Heart left ventricle (tissue), 16 donors: ENCODE data around the gene CTNS. TPM values are rescaled to one million over a fixed set of nuclear protein-coding genes. Genes with fewer than 3 reads are reported as not detected.

Experiments
- ATAC-seq, 4 donors: fragments of 200-7000 bp; cut with Tn5 transposase; one replicate each; pipeline ENCODE4 v1.9.1; 2020 to 2022; ENCODE audit warnings: moderate library complexity in 4 of 4, mild to moderate bottlenecking in 3 of 4, moderate number of reproducible peaks in 1 of 4
- DNase-seq, 5 donors: peaks; one replicate each; pipeline ENCODE4 v3.0.0-alpha.2; 2020
- H3K27ac ChIP-seq, 12 donors: fragments of 200-600 bp; sonication (generic) in 4 of 12; one replicate each; pipeline versions ENCODE4 v1.5.0 to v1.8.0; 2016 to 2022; ENCODE audit warnings: mild to moderate bottlenecking in 2 of 12
- H3K27me3 ChIP-seq, 9 donors: fragments of 200-600 bp; sonication (generic) in 2 of 9; one replicate each; pipeline versions ENCODE4 v1.5.1 to v1.8.0; 2016 to 2022; ENCODE audit warnings: mild to moderate bottlenecking in 3 of 9
- H3K36me3 ChIP-seq, 9 donors: fragments of 200-600 bp; sonication (generic) in 2 of 9; one replicate each; pipeline versions ENCODE4 v1.5.0 to v1.8.0; 2018 to 2022; ENCODE audit warnings: mild to moderate bottlenecking in 2 of 9
- H3K4me1 ChIP-seq, 12 donors: fragments of 200-600 bp; sonication (generic) in 4 of 12; one replicate each; pipeline versions ENCODE4 v1.5.0 to v1.8.0; 2016 to 2022; ENCODE audit warnings: mild to moderate bottlenecking in 3 of 12
- H3K4me3 ChIP-seq, 12 donors: fragments of 200-600 bp; sonication (generic) in 4 of 12; one replicate each; pipeline versions ENCODE4 v1.5.0 to v1.8.0; 2017 to 2022; ENCODE audit warnings: mild to moderate bottlenecking in 9 of 12, moderate library complexity in 4 of 12
- H3K9me3 ChIP-seq, 12 donors: fragments of 200-600 bp; sonication (generic) in 4 of 12; one replicate each; pipeline versions ENCODE4 v1.5.0 to v1.8.0; 2016 to 2022; ENCODE audit warnings: mild to moderate bottlenecking in 1 of 12
- CTCF ChIP-seq, 12 donors: fragments of 200-600 bp; sonication (generic) in 4 of 12; IDR thresholded peaks; one replicate each; pipeline versions ENCODE4 v1.5.0 to v1.8.0; 2018 to 2022; ENCODE audit warnings: antibody characterized with exemption in 12 of 12, mild to moderate bottlenecking in 5 of 12
- POLR2A ChIP-seq, 2 donors: fragments of 450-650 bp; IDR thresholded peaks; one replicate each; pipeline ENCODE4 v1.6.1; 2017; ENCODE audit warnings: antibody characterized with exemption in 2 of 2, mild to moderate bottlenecking in 2 of 2, moderate library complexity in 2 of 2
- WGBS, 4 donors: extraction: QIAGEN DNeasy Blood & Tissue Kit in 2 of 4; methylation state at CpG; one replicate each; pipeline versions ENCODE4 v1.1.5 to v1.1.7; 2013 to 2018; 5-methylcytosine and 5-hydroxymethylcytosine counted together
- intact Hi-C, 10 donors: fragments of 100-400 bp; cut with DNase I; formaldehyde crosslinking; loops; one replicate each; pipeline versions ENCODE4 v1.11.1 to v1.14.2; 2022
- polyA plus RNA-seq, 2 donors: library from polyadenylated mRNA; stranded (reverse); fragments of 200-250 nt; gene quantifications; one replicate each; pipeline ENCODE4 v1.2.3, GENCODE V29; 2013
- total RNA-seq, 9 donors: library from RNA; depleted of rRNA in 2 of 9; stranded (reverse); fragments of >200 nt in 2 of 9; fragmentation: NEBNext Ultra II Directional in 3 of 9; extraction: Animal tissue kit (Norgen Biotek cat#: 25700) in 3 of 9; gene quantifications; one replicate each; pipeline versions ENCODE4 v1.1.0 to v1.2.4, GENCODE V29; 2016 to 2023
- donor health status: ischemic (EF 13 %, LVEDD 7.1; RV severe dilation, severe dysfunction).
- donor health status: healthy with polysubstance abuse.
- donor health status: DM: no; HTN: yes; CAD: no.
- donor health status: DM: no; HTN: no; CAD: no.
- donor health status: ischemic (EF 25% LVEDD 6.9; RV normal size, moderate dysfunction).
- donor health status: ischemic (EF 25% LVEDD 5.7; RV mildly dilated, moderate dysfunction).
- donor health status: healthy.
- donor health status: DM: yes; HTN: yes; CAD: no.
- donor health status: ischemic (EF 35%, LVEDD 5.7; RV mildly dilated, moderate dysfunction).
- donor health status: nonischemic (EF 11% LVEDD 7.7; RV severe dilation, severe dysfunction).
- donor health status: DM: yes; HTN: yes; CAD: no.
- donor health status: PGD.
- donor health status: ischemic (EF 29% LVEDD 5.4; RV normal size, mild dysfunction).
- donor health status: nonischemic (EF 23%, LVEDD 6.1; RV moderate dilation, normal function).

The CTNS gene
- total and polyA plus RNA-seq, 11 donors: 6.2 to 19.0 (median 8.7) TPM

- H3K36me3 ChIP-seq: peaks cover 0 to 21% (median 5%) of the 10 kb centered on the region in 9 donors
- ATAC-seq (no peak), DNase-seq (no peak)
- H3K4me1 ChIP-seq: peaks cover 4 to 43% (median 36%) of the 10 kb centered on the region in 12 donors
- no peaks in the 10 kb centered on the region for H3K27me3 ChIP-seq
- no peaks in the 10 kb centered on the region for H3K9me3 ChIP-seq
- peak overlapping the region in 11 of 12 donors; percentile 69 to 100 (median 94) for H3K4me3 ChIP-seq
- intact Hi-C loops: loop anchor here in 2 of 10 donors (2.0 to 10.0 kb wide), 3 partner anchors 33 to 625 kb away; partner anchors contain the start of genes CTNS (in 1 of the 2) and SHPK (in 1 of the 2)
- peak overlapping the region in 4 of 12 donors; percentile 95 to 100 (median 100) for H3K27ac ChIP-seq
- no peak for TF ChIP-seq POLR2A (IDR thresholded peaks at IDR 0.05)
- no peak for TF ChIP-seq CTCF (IDR thresholded peaks at IDR 0.05)
- WGBS, 4 donors: 48 to 58% (median 51%) methylated on average over 12 of the region's 12 CpGs
These were observed 33.0 kb downstream of the CTNS start for GRCh38 chr17:3669548-3669947.

GRCh38 chr17:3672571-3672970 lies 36.0 kb downstream of the CTNS start:
- ATAC-seq (no peak), DNase-seq (no peak)
- peaks cover 0 to 16% (median under 1%) of the 10 kb centered on the region in 9 donors for H3K36me3 ChIP-seq
- H3K27me3 ChIP-seq: no peaks in the 10 kb centered on the region
- H3K9me3 ChIP-seq: no peaks in the 10 kb centered on the region
- TF ChIP-seq POLR2A (IDR thresholded peaks at IDR 0.05) (no peak), CTCF (IDR thresholded peaks at IDR 0.05) (no peak)
- intact Hi-C loops: no loop called here
- H3K4me1 ChIP-seq: peaks cover 4 to 18% (median 12%) of the 10 kb centered on the region in 12 donors
- WGBS, 4 donors: 97 to 98% (median 97%) methylated on average over 4 of the region's 4 CpGs
- no peak overlapping the region for H3K4me3 ChIP-seq
- no peak overlapping the region for H3K27ac ChIP-seq

- DNase-seq: no peak
- Histone ChIP-seq H3K9me3 (no peaks in the 10 kb centered on the region), H3K27ac (no peak overlapping the region), H3K4me3 (no peak overlapping the region), H3K27me3 (no peaks in the 10 kb centered on the region), H3K4me1 (peaks cover 0 to 4% (median 0%) of the 10 kb centered on the region in 12 donors), H3K36me3 (peaks cover 0 to 9% (median 4%) of the 10 kb centered on the region in 9 donors)
- no peak for TF ChIP-seq POLR2A (IDR thresholded peaks at IDR 0.05)
- TF ChIP-seq CTCF (IDR thresholded peaks at IDR 0.05): no peak
- intact Hi-C loops: no loop called here
- 81 to 88% (median 85%) methylated on average over 11 of the region's 11 CpGs for WGBS, 4 donors
- ATAC-seq: no peak
These were observed 39.3 kb downstream of the CTNS start for GRCh38 chr17:3675886-3676285.

GRCh38 chr17:3678095-3678820 lies 41.7 kb downstream of the CTNS start:
- no peaks in the 10 kb centered on the region for H3K9me3 ChIP-seq
- peaks cover 0 to 14% (median 0%) of the 10 kb centered on the region in 9 donors for H3K27me3 ChIP-seq
- ATAC-seq (peak in 1 of 4 donors; percentile 6), DNase-seq (no peak)
- H3K4me3 ChIP-seq: no peak overlapping the region
- no peak overlapping the region for H3K27ac ChIP-seq
- no peak for TF ChIP-seq CTCF (IDR thresholded peaks at IDR 0.05)
- peaks cover 0 to 4% (median 0%) of the 10 kb centered on the region in 9 donors for H3K36me3 ChIP-seq
- 63 to 79% (median 74%) methylated on average over 9 to 16 of the region's 16 CpGs for WGBS, 4 donors
- peaks cover 0 to 8% (median 0%) of the 10 kb centered on the region in 12 donors for H3K4me1 ChIP-seq
- intact Hi-C loops: no loop called here
